Left lung (tissue), 10 donors: ENCODE results near the gene RLN3. TPM values are rescaled to one million over a fixed set of nuclear protein-coding genes. Genes with fewer than 3 reads are reported as not detected.

Experiments used
- ATAC-seq: fragments of 200-7000 bp; cut with Tn5 transposase; one replicate; pipeline ENCODE4 v1.9.1; 2020; ENCODE audit warnings: moderate library complexity
- DNase-seq, 4 donors: peaks; one replicate each; pipeline ENCODE4 v3.0.0-alpha.2; 2013 to 2020
- H3K27ac ChIP-seq, 2 donors: fragments of 200-600 bp; sonication (generic) in 1 of 2; one replicate each; pipeline versions ENCODE4 v1.5.0 to v1.8.0; 2020 to 2021
- H3K27me3 ChIP-seq, 2 donors: fragments of 200-600 bp; sonication (generic) in 1 of 2; one replicate each; pipeline versions ENCODE4 v1.5.0 to v1.8.0; 2020 to 2021
- H3K36me3 ChIP-seq, 2 donors: fragments of 200-600 bp; sonication (generic) in 1 of 2; one replicate each; pipeline versions ENCODE4 v1.5.0 to v1.8.0; 2020 to 2021
- H3K4me1 ChIP-seq, 2 donors: fragments of 200-600 bp; one replicate each; pipeline ENCODE4 v1.8.0; 2021
- H3K4me3 ChIP-seq, 2 donors: fragments of 200-600 bp; sonication (generic) in 1 of 2; one replicate each; pipeline versions ENCODE4 v1.5.0 to v1.8.0; 2020 to 2021; ENCODE audit warnings: mild to moderate bottlenecking in 1 of 2
- H3K9me3 ChIP-seq, 2 donors: fragments of 200-600 bp; sonication (generic) in 1 of 2; one replicate each; pipeline versions ENCODE4 v1.5.0 to v1.8.0; 2020 to 2021
- intact Hi-C, 2 donors: fragments of 100-400 bp; cut with DNase I; formaldehyde crosslinking; loops; one replicate each; pipeline versions ENCODE4 v1.11.2 to v1.14.2; 2022
- polyA plus RNA-seq, 6 donors: library from polyadenylated mRNA; unstranded; fragments of 120-200 nt; gene quantifications; one replicate each; pipeline ENCODE4 v1.2.1, GENCODE V29; 2013; ENCODE audit not compliant: insufficient read length in 6 of 6
- total RNA-seq, 2 donors: library from RNA; stranded (reverse); fragmentation: NEBNext Ultra II Directional; extraction: Animal tissue kit (Norgen Biotek cat#: 25700); gene quantifications; one replicate each; pipeline ENCODE4 v1.2.1, GENCODE V29; 2021
- TF ChIP-seq, protein P1 (sequence below), 2 donors: fragments of 200-600 bp; sonication (generic) in 1 of 2; IDR thresholded peaks; one replicate each; pipeline versions ENCODE4 v1.5.0 to v1.8.0; 2021; ENCODE audit warnings: antibody characterized with exemption in 2 of 2
- donor health status: DM: no; HTN: yes; CAD: no.
- donor health status: DM: no; HTN: no; CAD: no.

RLN3 gene
- total and polyA plus RNA-seq, 8 donors: not detected

DNA sequence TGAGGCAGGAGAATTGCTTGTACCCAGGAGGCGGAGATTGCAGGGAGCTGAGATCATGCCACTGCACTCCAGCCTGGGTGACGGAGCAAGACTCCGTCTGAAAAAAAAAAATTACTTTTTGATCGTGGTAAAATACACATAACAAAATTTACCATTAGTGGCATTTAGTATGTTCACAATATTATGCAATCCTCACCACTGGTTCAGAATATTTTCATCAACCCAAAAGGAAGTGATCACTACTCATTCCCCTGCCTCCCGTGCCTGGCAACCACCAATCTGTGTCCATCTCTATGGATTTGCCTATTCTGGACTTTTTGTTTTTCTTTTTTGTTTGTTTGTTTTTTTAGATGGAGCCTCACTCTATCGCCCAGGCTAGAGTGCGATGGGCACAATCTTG lies 35.2 kb downstream of the RLN3 start:
- H3K4me3 ChIP-seq: no peak overlapping the region

DNA sequence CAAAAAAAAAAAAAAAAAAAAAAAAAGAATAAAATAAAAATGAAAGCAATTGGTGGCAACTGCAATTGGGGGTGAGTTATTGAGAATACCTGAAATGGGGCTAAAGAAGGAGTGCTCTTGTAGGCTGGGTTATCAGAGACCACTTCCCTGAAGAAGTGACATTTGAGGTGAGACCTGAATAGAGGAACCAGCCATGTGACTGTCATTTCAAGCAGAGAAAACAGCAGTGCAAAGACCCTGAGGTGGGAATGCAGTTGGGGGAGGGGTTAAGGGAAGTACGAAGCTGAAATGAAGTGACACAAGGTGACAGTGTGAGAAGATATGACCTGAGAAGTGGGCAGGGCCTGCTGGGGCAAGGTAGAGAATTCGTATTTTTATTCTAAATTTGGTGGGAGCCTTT lies 38.2 kb downstream of the RLN3 start:
- H3K27me3 ChIP-seq: peaks cover 0 to 14% of the 10 kb centered on the region in 2 donors
- H3K4me3 ChIP-seq: no peak overlapping the region
- no peaks in the 10 kb centered on the region for H3K36me3 ChIP-seq
- no peak overlapping the region for H3K27ac ChIP-seq
- no peak for ATAC-seq
- intact Hi-C loops: loop anchor here in 1 of 2 donors (10.0 kb wide), 1 partner anchor 181 kb away; no protein-coding TSS in a partner anchor
- TF ChIP-seq, protein P1, sequence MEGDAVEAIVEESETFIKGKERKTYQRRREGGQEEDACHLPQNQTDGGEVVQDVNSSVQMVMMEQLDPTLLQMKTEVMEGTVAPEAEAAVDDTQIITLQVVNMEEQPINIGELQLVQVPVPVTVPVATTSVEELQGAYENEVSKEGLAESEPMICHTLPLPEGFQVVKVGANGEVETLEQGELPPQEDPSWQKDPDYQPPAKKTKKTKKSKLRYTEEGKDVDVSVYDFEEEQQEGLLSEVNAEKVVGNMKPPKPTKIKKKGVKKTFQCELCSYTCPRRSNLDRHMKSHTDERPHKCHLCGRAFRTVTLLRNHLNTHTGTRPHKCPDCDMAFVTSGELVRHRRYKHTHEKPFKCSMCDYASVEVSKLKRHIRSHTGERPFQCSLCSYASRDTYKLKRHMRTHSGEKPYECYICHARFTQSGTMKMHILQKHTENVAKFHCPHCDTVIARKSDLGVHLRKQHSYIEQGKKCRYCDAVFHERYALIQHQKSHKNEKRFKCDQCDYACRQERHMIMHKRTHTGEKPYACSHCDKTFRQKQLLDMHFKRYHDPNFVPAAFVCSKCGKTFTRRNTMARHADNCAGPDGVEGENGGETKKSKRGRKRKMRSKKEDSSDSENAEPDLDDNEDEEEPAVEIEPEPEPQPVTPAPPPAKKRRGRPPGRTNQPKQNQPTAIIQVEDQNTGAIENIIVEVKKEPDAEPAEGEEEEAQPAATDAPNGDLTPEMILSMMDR (IDR thresholded peaks at IDR 0.05): no peak
- no peak for DNase-seq
- H3K9me3 ChIP-seq: no peaks in the 10 kb centered on the region
- H3K4me1 ChIP-seq: no peaks in the 10 kb centered on the region

More for the DNA sequence above, 35.2 kb downstream of the RLN3 start:
- intact Hi-C loops: loop anchor here in 1 of 2 donors (10.0 kb wide), 1 partner anchor 178 kb away; no protein-coding TSS in a partner anchor
- Histone ChIP-seq H3K9me3 (no peaks in the 10 kb centered on the region), H3K4me1 (peaks cover 0 to 13% of the 10 kb centered on the region in 2 donors), H3K36me3 (no peaks in the 10 kb centered on the region), H3K27me3 (peaks cover 11 to 44% of the 10 kb centered on the region in 2 donors), H3K27ac (no peak overlapping the region)
- TF ChIP-seq, protein P1 (IDR thresholded peaks at IDR 0.05): no peak
- ATAC-seq: no peak
- DNase-seq: no peak

DNA sequence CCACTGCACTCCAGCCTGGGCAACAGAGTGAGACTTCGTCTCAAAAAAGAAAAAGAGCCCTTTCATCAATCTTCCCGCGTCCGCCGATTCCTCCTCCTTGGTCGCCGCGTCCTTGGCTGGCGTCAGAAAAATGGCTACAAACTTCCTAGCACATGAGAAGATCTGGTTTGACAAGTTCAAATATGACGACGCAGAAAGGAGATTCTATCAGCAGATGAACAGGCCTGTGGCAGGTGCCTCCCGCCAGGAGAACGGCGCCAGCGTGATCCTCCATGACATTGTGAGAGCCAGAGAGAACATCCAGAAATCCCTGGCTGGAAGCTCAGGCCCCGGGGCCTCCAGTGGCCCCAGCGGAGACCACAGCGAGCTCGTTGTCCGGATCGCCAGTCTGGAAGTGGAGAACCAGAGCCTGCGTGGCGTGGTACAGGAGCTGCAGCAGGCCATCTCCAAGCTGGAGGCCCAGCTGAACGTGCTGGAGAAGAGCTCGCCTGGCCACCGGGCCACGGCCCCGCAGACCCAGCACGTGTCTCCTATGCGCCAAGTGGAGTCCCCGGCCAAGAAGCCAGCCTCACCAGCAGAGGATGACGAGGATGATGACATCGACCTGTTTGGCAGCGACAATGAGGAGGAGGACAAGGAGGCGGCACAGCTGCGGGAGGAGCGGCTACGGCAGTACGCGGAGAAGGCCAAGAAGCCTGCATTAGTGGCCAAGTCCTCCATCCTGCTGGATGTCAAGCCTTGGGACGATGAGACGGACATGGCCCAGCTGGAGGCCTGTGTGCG lies 42.5 kb downstream of the RLN3 start:
- Histone ChIP-seq H3K9me3 (no peaks in the 10 kb centered on the region), H3K4me1 (peaks cover 14 to 38% of the 10 kb centered on the region in 2 donors), H3K27ac (no peak overlapping the region), H3K4me3 (no peak overlapping the region), H3K36me3 (no peaks in the 10 kb centered on the region), H3K27me3 (peaks cover 0 to 14% of the 10 kb centered on the region in 2 donors)
- ATAC-seq: no peak
- no peak for DNase-seq
- TF ChIP-seq, protein P1 (IDR thresholded peaks at IDR 0.05): no peak
- intact Hi-C loops: no loop called here

DNA sequence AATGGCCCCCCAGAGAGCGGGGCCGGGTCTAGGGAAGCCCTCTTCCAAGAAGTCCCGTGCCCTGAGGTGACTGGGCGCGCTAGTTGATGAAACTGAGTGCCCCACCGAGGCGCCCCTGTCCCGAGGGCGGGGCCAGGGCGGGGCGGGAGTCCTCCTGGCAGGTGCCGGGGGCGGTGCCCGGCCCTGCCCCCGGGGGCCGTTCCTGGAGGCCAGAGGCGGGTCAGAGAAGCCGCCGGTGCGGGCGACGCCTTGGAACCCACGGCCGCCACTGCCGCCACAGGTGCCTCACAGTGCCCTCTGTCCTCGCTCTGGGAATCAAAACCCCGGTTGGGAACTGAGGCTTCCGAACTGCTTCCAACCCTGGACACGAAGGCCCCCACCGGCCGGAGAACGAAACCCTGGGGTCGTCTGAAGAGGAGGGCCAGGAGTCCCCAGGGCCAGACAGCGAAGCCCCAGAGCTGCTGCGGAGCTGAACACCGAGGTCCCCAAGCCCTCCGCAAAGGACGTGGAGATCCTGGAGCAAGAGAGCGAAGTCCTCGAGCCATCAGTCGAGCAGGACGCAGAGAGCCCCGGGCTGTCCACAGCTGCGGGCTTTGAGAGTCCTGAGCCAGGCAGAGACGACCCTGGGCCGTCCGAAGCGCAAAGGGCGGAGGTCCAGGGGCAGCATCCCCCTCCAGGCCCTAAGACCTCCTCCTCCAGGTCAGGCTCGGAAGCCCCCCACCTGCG lies 44.8 kb downstream of the RLN3 start, which contains the start of gene MISP3:
TSS of gene MISP3 (plus strand) at position 252 of the 726 bp plus-strand sequence. CDS start 524 bp downstream, outside the sequence.
- H3K27ac ChIP-seq: peak within 1 kb of the TSS; percentile 93
- TF ChIP-seq, protein P1 (IDR thresholded peaks at IDR 0.05): no peak
- H3K4me1 ChIP-seq: peaks cover 15 to 56% of the 10 kb centered on the region in 2 donors
- H3K36me3 ChIP-seq: no peaks in the 10 kb centered on the region
- peak; percentile 81 for ATAC-seq
- H3K9me3 ChIP-seq: no peaks in the 10 kb centered on the region
- H3K27me3 ChIP-seq: peaks cover 0 to 14% of the 10 kb centered on the region in 2 donors
- intact Hi-C loops: no loop called here
- peak within 1 kb of the TSS; percentile 76 to 85 for H3K4me3 ChIP-seq
- DNase-seq: peak in 3 of 4 donors; percentile 33 to 93 (median 77)
